HG03460 (cell line): ENCODE measurements around the gene HAL.
"Not testable (repeated sequence)": the region's sequence is repeated elsewhere in the genome, so short reads cannot be mapped to it uniquely, and the experiment has no call there.

Experiments
- ATAC-seq: cut with Tn5 transposase; IDR thresholded peaks from one replicate; pipeline ENCODE4 v1.9.1; 2021; ENCODE audit not compliant: unreplicated experiment

Gene HAL

GRCh38 chr12:95978351-95978750 lies 17.8 kb downstream of the HAL start:
- no peak for ATAC-seq

GRCh38 chr12:95977764-95978305 lies 18.3 kb downstream of the HAL start:
- no peak for ATAC-seq

- no peak for ATAC-seq
Observed at GRCh38 chr12:95976416-95976832, 19.7 kb downstream of the HAL start.

GRCh38 chr12:95975491-95975890 lies 20.7 kb downstream of the HAL start:
- ATAC-seq, result no peak

GRCh38 chr12:95974358-95974757 lies 21.8 kb downstream of the HAL start:
- ATAC-seq, result no peak

- ATAC-seq, result no peak
Observed at GRCh38 chr12:95972832-95973456, 23.2 kb downstream of the HAL start.

- ATAC-seq, result no peak
Observed at GRCh38 chr12:95970905-95971304, 25.2 kb downstream of the HAL start.

- ATAC-seq, result not testable (repeated sequence)
Observed at GRCh38 chr12:95969116-95969515, 27.0 kb downstream of the HAL start.

GRCh38 chr12:95967301-95967700 lies 28.8 kb downstream of the HAL start:
- no peak for ATAC-seq

GRCh38 chr12:95966287-95966870 lies 29.8 kb downstream of the HAL start:
- ATAC-seq, result no peak

- no peak for ATAC-seq
Observed at GRCh38 chr12:95963096-95963495, 33.0 kb downstream of the HAL start.

GRCh38 chr12:95962222-95962621 lies 33.9 kb downstream of the HAL start:
- ATAC-seq, result no peak

GRCh38 chr12:95960241-95960640 lies 35.9 kb downstream of the HAL start:
- no peak for ATAC-seq

- no peak for ATAC-seq
Observed at GRCh38 chr12:95959107-95959506, 37.0 kb downstream of the HAL start.

- no peak for ATAC-seq
Observed at GRCh38 chr12:95956557-95957145, 39.5 kb downstream of the HAL start.

- no peak for ATAC-seq
Observed at GRCh38 chr12:95955549-95956159, 40.5 kb downstream of the HAL start.

GRCh38 chr12:95953000-95953399 lies 43.1 kb downstream of the HAL start:
- no peak for ATAC-seq

- ATAC-seq, result no peak
Observed at GRCh38 chr12:95951515-95951914, 44.6 kb downstream of the HAL start.

- ATAC-seq, result no peak
Observed at GRCh38 chr12:95949477-95950206, 46.5 kb downstream of the HAL start.

- ATAC-seq, result no peak
Observed at GRCh38 chr12:95944108-95944704, 51.9 kb downstream of the HAL start.

GRCh38 chr12:95943330-95943842 lies 52.8 kb downstream of the HAL start, which contains the start of gene AMDHD1:
TSS of gene AMDHD1 (plus strand) at chr12:95943331. CDS start at chr12:95943399, 68 bp downstream.
- ATAC-seq, result peak; percentile 62
